OCI-LY3 (cell line): ENCODE results near the gene CLTC.

Experiments
- EZH2phosphoT487 ChIP-seq: fragments of 200-600 bp; shearing (Covaris generic); IDR thresholded peaks from 2 replicates; pipeline ENCODE4 v1.6.1; 2018; ENCODE audit warnings: antibody characterized with exemption, mixed run types, low read depth
- TF ChIP-seq, protein P1 (sequence below): fragments of 200-600, 300-600 bp; sonication (generic); IDR thresholded peaks from 2 replicates; pipeline ENCODE4 v1.5.1; 2014; ENCODE audit warnings: antibody characterized with exemption, low read length, low read depth

- TF ChIP-seq, protein P1, sequence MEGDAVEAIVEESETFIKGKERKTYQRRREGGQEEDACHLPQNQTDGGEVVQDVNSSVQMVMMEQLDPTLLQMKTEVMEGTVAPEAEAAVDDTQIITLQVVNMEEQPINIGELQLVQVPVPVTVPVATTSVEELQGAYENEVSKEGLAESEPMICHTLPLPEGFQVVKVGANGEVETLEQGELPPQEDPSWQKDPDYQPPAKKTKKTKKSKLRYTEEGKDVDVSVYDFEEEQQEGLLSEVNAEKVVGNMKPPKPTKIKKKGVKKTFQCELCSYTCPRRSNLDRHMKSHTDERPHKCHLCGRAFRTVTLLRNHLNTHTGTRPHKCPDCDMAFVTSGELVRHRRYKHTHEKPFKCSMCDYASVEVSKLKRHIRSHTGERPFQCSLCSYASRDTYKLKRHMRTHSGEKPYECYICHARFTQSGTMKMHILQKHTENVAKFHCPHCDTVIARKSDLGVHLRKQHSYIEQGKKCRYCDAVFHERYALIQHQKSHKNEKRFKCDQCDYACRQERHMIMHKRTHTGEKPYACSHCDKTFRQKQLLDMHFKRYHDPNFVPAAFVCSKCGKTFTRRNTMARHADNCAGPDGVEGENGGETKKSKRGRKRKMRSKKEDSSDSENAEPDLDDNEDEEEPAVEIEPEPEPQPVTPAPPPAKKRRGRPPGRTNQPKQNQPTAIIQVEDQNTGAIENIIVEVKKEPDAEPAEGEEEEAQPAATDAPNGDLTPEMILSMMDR: no peak
- TF ChIP-seq EZH2phosphoT487: no peak
These were observed 102.9 kb downstream of the CLTC start for GRCh38 chr17:59722623-59723022.
